Fibroblast of lung (primary cell): ENCODE data around the gene PITPNB. TPM values are rescaled to one million over a fixed set of nuclear protein-coding genes. Genes with fewer than 3 reads are reported as not detected.

ENCODE experiments used
- DNase-seq, 2 donors: peaks; one replicate each; pipeline versions ENCODE4 v3.0.0 to v3.0.0-alpha.2; 2010; ENCODE audit warnings: low read depth in 2 of 2
- H2AFZ ChIP-seq: 2 replicates; pipeline ENCODE4 v1.5.1; 2012; ENCODE audit warnings: low read length, control low read depth, inconsistent platforms
- H3K27ac ChIP-seq: 2 replicates; pipeline ENCODE4 v1.5.1; 2011; ENCODE audit warnings: low read length, control low read depth; ENCODE audit not compliant: insufficient read depth
- H3K27me3 ChIP-seq: 2 replicates; pipeline ENCODE4 v1.5.1; 2011; ENCODE audit warnings: mild to moderate bottlenecking, low read length; ENCODE audit not compliant: control insufficient read depth, insufficient read depth
- H3K36me3 ChIP-seq: 2 replicates; pipeline ENCODE4 v1.5.1; 2011; ENCODE audit warnings: low read length; ENCODE audit not compliant: control insufficient read depth, insufficient read depth
- H3K4me1 ChIP-seq: 2 replicates; pipeline ENCODE4 v1.5.1; 2011; ENCODE audit warnings: low read length; ENCODE audit not compliant: control insufficient read depth, insufficient read depth; ENCODE audit errors: extremely low read depth
- H3K4me2 ChIP-seq: 2 replicates; pipeline ENCODE4 v1.5.1; 2011; ENCODE audit warnings: low read length, control low read depth; ENCODE audit not compliant: insufficient read depth; ENCODE audit errors: extremely low read depth
- H3K4me3 ChIP-seq, 4 experiments: fragments of 200-600 bp in 1 of 4; sonication (generic) in 1 of 4; replicated peaks in 1 of 4; 2 replicates each; pipeline ENCODE4 v1.5.1; 2011 to 2016; ENCODE audit warnings: low read length in 4 of 4, low read depth in 3 of 4, mild to moderate bottlenecking in 3 of 4, control low read depth in 2 of 4, inconsistent platforms in 1 of 4, mixed read lengths in 1 of 4; ENCODE audit not compliant: insufficient read depth in 1 of 4; ENCODE audit errors: control extremely low read depth in 1 of 4
- H3K79me2 ChIP-seq: 2 replicates; pipeline ENCODE4 v1.5.1; 2012; ENCODE audit warnings: mild to moderate bottlenecking, low read length, inconsistent platforms; ENCODE audit not compliant: control insufficient read depth, insufficient read depth
- H3K9ac ChIP-seq: 2 replicates; pipeline ENCODE4 v1.5.1; 2011; ENCODE audit warnings: mild to moderate bottlenecking, low read length, control low read depth; ENCODE audit not compliant: insufficient read depth
- H3K9me3 ChIP-seq: 2 replicates; pipeline ENCODE4 v1.5.1; 2012; ENCODE audit warnings: low read depth, low read length; ENCODE audit not compliant: control insufficient read depth, insufficient read depth
- H4K20me1 ChIP-seq: 2 replicates; pipeline ENCODE4 v1.5.1; 2011; ENCODE audit warnings: low read length; ENCODE audit not compliant: control insufficient read depth, insufficient read depth; ENCODE audit errors: extremely low read depth
- CTCF ChIP-seq, 2 donors: IDR thresholded peaks in 1 of 2; conservative IDR thresholded peaks in 1 of 2; 1 replicate in 1 of 2; 2 replicates in 1 of 2; pipeline ENCODE4 v1.5.1; 2011 to 2012; ENCODE audit warnings: low read length in 2 of 2, control low read depth in 1 of 2, inconsistent platforms in 1 of 2, low read depth in 1 of 2, mild to moderate bottlenecking in 1 of 2
- EZH2 ChIP-seq: IDR thresholded peaks from 2 replicates; pipeline ENCODE4 v1.5.1; 2012; ENCODE audit warnings: low read length, control low read depth, mild to moderate bottlenecking; ENCODE audit errors: missing control alignments
- polyA plus RNA-seq, 2 donors: library from polyadenylated mRNA; depleted of rRNA in 1 of 2; stranded (reverse) in 1 of 2; unstranded in 1 of 2; fragments of >200 nt; gene quantifications; 2 replicates each; pipeline ENCODE4 v1.2.1, GENCODE V29; 2011 to 2012; ENCODE audit warnings: missing spikeins in 1 of 2
- total RNA-seq: library from RNA; depleted of rRNA; stranded (reverse); fragments of >200 nt; gene quantifications from 2 replicates; pipeline ENCODE4 v1.2.1, GENCODE V29; 2014

The PITPNB gene
- total and polyA plus RNA-seq, 2 donors (not counting 1 experiment from before 2014, with no cell fraction given): 42.4 to 79.4 TPM

GRCh38 chr22:27866135-27867084 is 52.6 kb downstream of the PITPNB start:
- Histone ChIP-seq H3K36me3 (no peaks in the 10 kb centered on the region), H4K20me1 (no peaks in the 10 kb centered on the region), H3K79me2 (peaks cover 24% of the 10 kb centered on the region), H2AFZ (no peak overlapping the region), H3K4me1 (peaks cover 22% of the 10 kb centered on the region), H3K4me3 (no peak overlapping the region), H3K9me3 (no peaks in the 10 kb centered on the region), H3K27ac (peak overlapping the region; percentile 76), H3K27me3 (no peaks in the 10 kb centered on the region), H3K9ac (no peak overlapping the region), H3K4me2 (peak overlapping the region; percentile 73)
- TF ChIP-seq CTCF (conservative IDR thresholded peaks at IDR 0.05 in 1 of 2, IDR thresholded peaks at IDR 0.05 in 1 of 2; ENCODE audit: low read depth in 1 of 2, low read length in 2 of 2): no peak
- no peak for TF ChIP-seq EZH2
- peak; percentile 92 to 97 for DNase-seq

GRCh38 chr22:27865496-27865895 is 53.6 kb downstream of the PITPNB start:
- Histone ChIP-seq H3K79me2 (peaks cover 24% of the 10 kb centered on the region), H3K27ac (peak overlapping the region; percentile 76), H3K36me3 (no peaks in the 10 kb centered on the region), H3K4me3 (no peak overlapping the region), H3K9ac (no peak overlapping the region), H3K27me3 (no peaks in the 10 kb centered on the region), H2AFZ (no peak overlapping the region), H3K4me2 (peak overlapping the region; percentile 13), H3K9me3 (no peaks in the 10 kb centered on the region), H3K4me1 (peaks cover 22% of the 10 kb centered on the region), H4K20me1 (no peaks in the 10 kb centered on the region)
- TF ChIP-seq EZH2 (no peak), CTCF (conservative IDR thresholded peaks at IDR 0.05 in 1 of 2, IDR thresholded peaks at IDR 0.05 in 1 of 2; ENCODE audit: low read depth in 1 of 2, low read length in 2 of 2) (no peak)
- no peak for DNase-seq

GRCh38 chr22:27863556-27863955 is 55.5 kb downstream of the PITPNB start:
- Histone ChIP-seq H4K20me1 (no peaks in the 10 kb centered on the region), H3K9me3 (no peaks in the 10 kb centered on the region), H3K27ac (no peak overlapping the region), H3K79me2 (peaks cover 17% of the 10 kb centered on the region), H3K4me2 (no peak overlapping the region), H3K4me1 (peaks cover 25% of the 10 kb centered on the region), H3K4me3 (no peak overlapping the region), H3K27me3 (no peaks in the 10 kb centered on the region), H2AFZ (no peak overlapping the region), H3K9ac (no peak overlapping the region), H3K36me3 (no peaks in the 10 kb centered on the region)
- TF ChIP-seq EZH2 (no peak), CTCF (conservative IDR thresholded peaks at IDR 0.05 in 1 of 2, IDR thresholded peaks at IDR 0.05 in 1 of 2; ENCODE audit: low read depth in 1 of 2, low read length in 2 of 2) (no peak)
- no peak for DNase-seq
